GM12878 (cell line): ENCODE measurements around the gene TMEM170B. TPM values are rescaled to one million over a fixed set of nuclear protein-coding genes. Genes with fewer than 3 reads are reported as not detected.

Source experiments
- ATAC-seq: fragments of 200-7000 bp; cut with Tn5 transposase; 3 replicates; pipeline ENCODE4 v1.9.1; 2020; ENCODE audit warnings: mild to moderate bottlenecking, moderate library complexity
- BruUV-seq: library from RNA; stranded (reverse); fragments of 400-500 nt; replicated peaks from 2 replicates; lab custom pipeline; 2021; lab: Mats Ljungman, UMichigan
- CTCF ChIA-PET: fragments of 300-600 bp; sonication (Branson Sonifier 250); formaldehyde crosslinking; extraction: SDS; loops from one replicate; lab custom pipeline; 2021; ENCODE audit warnings: inconsistent platforms; lab: Yijun Ruan, JAX
- POLR2A ChIA-PET: fragments of 350-600 bp; formaldehyde crosslinking; extraction: SDS; loops from one replicate; lab custom pipeline; 2021; ENCODE audit warnings: inconsistent platforms; lab: Charles Lee
- RAD21 ChIA-PET: fragments of 300-600 bp; sonication (Branson Sonifier 250); formaldehyde crosslinking; loops from one replicate; lab custom pipeline; 2023; ENCODE audit warnings: antibody characterized with exemption; ENCODE audit not compliant: unreplicated experiment; lab: Charles Lee
- SMC1A ChIA-PET: fragments of 300-600 bp; sonication (Branson Sonifier 250); formaldehyde crosslinking; loops from one replicate; lab custom pipeline; 2023; ENCODE audit not compliant: unreplicated experiment, uncharacterized antibody; lab: Charles Lee
- DNase-seq: peaks from one replicate; pipeline ENCODE4 v3.0.0-alpha.2; 2011; ENCODE audit warnings: low read depth, low spot score
- FAIRE-seq: peaks from 3 replicates; lab custom pipeline; 2011; peaks lifted over from hg19 to GRCh38; lab: Jason Lieb, UNC
- H2AFZ ChIP-seq: 2 replicates; pipeline ENCODE4 v1.6.0; 2011; ENCODE audit warnings: low read depth, low read length, control low read depth; ENCODE audit not compliant: control insufficient read depth
- H3K27ac ChIP-seq: 2 replicates; pipeline ENCODE4 v1.5.1; 2011; ENCODE audit warnings: control low read depth; ENCODE audit not compliant: control insufficient read depth, insufficient read depth
- H3K27me3 ChIP-seq, 2 experiments: replicated peaks in 1 of 2; 2 replicates each; pipeline versions ENCODE4 v1.6.0 to v1.6.1; 2011; ENCODE audit warnings: low read length in 1 of 2; ENCODE audit not compliant: control insufficient read depth in 2 of 2, insufficient read depth in 2 of 2
- H3K36me3 ChIP-seq, 2 experiments: 2 replicates each; pipeline ENCODE4 v1.5.1; 2011; ENCODE audit warnings: low read length in 1 of 2; ENCODE audit not compliant: control insufficient read depth in 2 of 2, insufficient read depth in 2 of 2
- H3K4me1 ChIP-seq: 2 replicates; pipeline ENCODE4 v1.6.1; 2011; ENCODE audit warnings: mild to moderate bottlenecking, low read length, moderate library complexity, mixed read lengths; ENCODE audit not compliant: control insufficient read depth, insufficient read depth
- H3K4me2 ChIP-seq: 2 replicates; pipeline ENCODE4 v1.6.0; 2011; ENCODE audit warnings: control low read depth; ENCODE audit not compliant: control insufficient read depth, insufficient read depth
- H3K4me3 ChIP-seq: fragments of 200-600 bp; sonication (generic); 2 replicates; pipeline ENCODE4 v1.5.1; 2016
- H3K79me2 ChIP-seq: 2 replicates; pipeline ENCODE4 v1.6.0; 2011; ENCODE audit warnings: low read length; ENCODE audit not compliant: control insufficient read depth, insufficient read depth
- H3K9ac ChIP-seq: 2 replicates; pipeline ENCODE4 v1.8.0; 2011; ENCODE audit warnings: low read length, control low read depth, mixed read lengths; ENCODE audit not compliant: control insufficient read depth, insufficient read depth
- H3K9me3 ChIP-seq: replicated peaks from 3 replicates; pipeline ENCODE4 v1.5.1; 2011; ENCODE audit warnings: mild to moderate bottlenecking, low read length; ENCODE audit not compliant: control insufficient read depth, insufficient read depth
- H4K20me1 ChIP-seq: 2 replicates; pipeline ENCODE4 v1.6.0; 2011; ENCODE audit not compliant: control insufficient read depth, insufficient read depth
- CEBPB ChIP-seq, 2 experiments: fragments of 150-350 bp in 1 of 2; IDR thresholded peaks; 2 replicates each; pipeline ENCODE4 v1.6.1; 2012 to 2014; ENCODE audit warnings: low read depth in 2 of 2, low read length in 2 of 2, borderline replicate concordance in 1 of 2, inconsistent platforms in 1 of 2
- HCFC1 ChIP-seq: fragments of 150-350 bp; IDR thresholded peaks from 2 replicates; pipeline ENCODE4 v1.6.1; 2014; ENCODE audit warnings: low read length
- HDAC6 ChIP-seq: fragments of 200-600 bp; sonication (generic); IDR thresholded peaks from one replicate; pipeline ENCODE4 v1.8.0; 2017; ENCODE audit warnings: antibody characterized with exemption; ENCODE audit not compliant: unreplicated experiment
- IKZF1 ChIP-seq: fragments of 450-650 bp; conservative IDR thresholded peaks from 2 replicates; pipeline ENCODE4 v1.6.1; 2017; ENCODE audit warnings: antibody characterized with exemption, mild to moderate bottlenecking
- IRF4 ChIP-seq: IDR thresholded peaks from 2 replicates; pipeline ENCODE4 v1.6.1; 2011; ENCODE audit warnings: low read depth, low read length
- JUND ChIP-seq: IDR thresholded peaks from 2 replicates; pipeline ENCODE4 v1.6.1; 2012; ENCODE audit warnings: low read depth, mild to moderate bottlenecking, low read length, improper control_type of control experiment, moderate library complexity
- MEF2A ChIP-seq: IDR thresholded peaks from 2 replicates; pipeline ENCODE4 v1.6.1; 2011; ENCODE audit warnings: low read depth, mild to moderate bottlenecking, low read length, moderate library complexity; ENCODE audit not compliant: insufficient read depth
- NBN ChIP-seq: fragments of 450-650 bp; IDR thresholded peaks from 2 replicates; pipeline ENCODE4 v1.6.1; 2016
- NR2F1 ChIP-seq: fragments of 450-650 bp; conservative IDR thresholded peaks from 2 replicates; pipeline ENCODE4 v1.6.1; 2017; ENCODE audit warnings: mild to moderate bottlenecking
- RAD21 ChIP-seq: IDR thresholded peaks from 2 replicates; pipeline ENCODE4 v1.6.1; 2011; ENCODE audit warnings: mild to moderate bottlenecking, low read depth, low read length, moderate library complexity; ENCODE audit not compliant: insufficient read depth
- RB1 ChIP-seq: fragments of 450-650 bp; formaldehyde crosslinking; IDR thresholded peaks from 2 replicates; pipeline ENCODE4 v1.6.1; 2017; ENCODE audit warnings: mild to moderate bottlenecking, borderline replicate concordance
- SKIL ChIP-seq: fragments of 450-650 bp; IDR thresholded peaks from 2 replicates; pipeline ENCODE4 v1.6.1; 2017; ENCODE audit warnings: mild to moderate bottlenecking, low read depth, inconsistent platforms; ENCODE audit not compliant: poor library complexity, severe bottlenecking
- WRNIP1 ChIP-seq: IDR thresholded peaks from 2 replicates; pipeline ENCODE4 v1.6.1; 2011; ENCODE audit warnings: low read depth, low read length, improper control_type of control experiment, borderline replicate concordance
- ZNF687 ChIP-seq: fragments of 450-650 bp; IDR thresholded peaks from 2 replicates; pipeline ENCODE4 v1.6.1; 2017; ENCODE audit warnings: mild to moderate bottlenecking, moderate library complexity
- WGBS: methylation state at CpG from one replicate; pipeline ENCODE4 v1.1.6; 2016; ENCODE audit warnings: low lambda C conversion rate; ENCODE audit not compliant: insufficient replicate concordance, insufficient coverage; ENCODE audit errors: missing lambda C conversion rate; 5-methylcytosine and 5-hydroxymethylcytosine counted together
- in situ Hi-C: fragments of 300-500 bp; cut with MboI; formaldehyde crosslinking; loops from 9 replicates; pipeline ENCODE4 v1.14.3; 2018; ENCODE audit warnings: mixed read lengths
- intact Hi-C: fragments of 100-400 bp; cut with micrococcal nuclease; formaldehyde crosslinking; loops from one replicate; pipeline ENCODE4 v1.14.2; 2022; ENCODE audit not compliant: unreplicated experiment
- polyA plus RNA-seq, 11 experiments: library from polyadenylated mRNA; depleted of rRNA in 4 of 11; unstranded in 6 of 11; stranded (reverse) in 5 of 11; fragments of >200 nt; fragmentation: Nextera tagmentation in 4 of 11; fragmentation: Illumina TruSeq in 1 of 11; extraction: Ambion mirVana in 4 of 11; extraction: Trizol in 1 of 11; gene quantifications; 1 replicate in 1 of 11; 2 replicates in 10 of 11; pipeline versions ENCODE4 v1.2.1 to v1.2.3, GENCODE V29; 2011 to 2016; ENCODE audit warnings: inconsistent platforms in 2 of 11, missing spikeins in 2 of 11, low read depth in 1 of 11
- total RNA-seq, 4 experiments: library from RNA; depleted of rRNA in 3 of 4; stranded (reverse); fragments of >200 nt in 3 of 4; fragmentation: Illumina TruSeq in 1 of 4; extraction: Trizol in 1 of 4; gene quantifications; 2 replicates each; pipeline versions ENCODE4 v1.2.1 to v1.2.3, GENCODE V29; 2013 to 2021

The TMEM170B gene
- total and polyA plus RNA-seq, 10 of the 15 experiments (the other 5 are each of a cell fraction or from before 2014, with no cell fraction given), result 0.38 to 10.3 (median 4.2) TPM

GRCh38 chr6:11575408-11576033 is 38.0 kb downstream of the TMEM170B start:
- SMC1A ChIA-PET, result interaction anchor here (0.5 to 3.7 kb wide), 51 partner anchors 9 to 1031 kb away, joined by 3 to 117 read pairs (median 4); no protein-coding TSS in a partner anchor
- RAD21 ChIA-PET, result interaction anchor here (0.6 to 3.7 kb wide), 31 partner anchors 9 to 714 kb away, joined by 3 to 92 read pairs (median 4); partner anchors contain the start of genes EDN1 and SMIM13
- intact Hi-C loops, result loop anchor here (1.0 to 5.0 kb wide), 5 partner anchors 38 to 621 kb away; partner anchors contain the start of gene TMEM170B
- H3K9me3 ChIP-seq, result no peaks in the 10 kb centered on the region
- in situ Hi-C loops, result loop anchor here (5.0 to 10.0 kb wide), 2 partner anchors 431 to 618 kb away; no protein-coding TSS in a partner anchor
- WGBS, result 36% methylated on average over 10 of the region's 10 CpGs
- no peaks in the 10 kb centered on the region for H3K79me2 ChIP-seq
- no peak overlapping the region for H3K27ac ChIP-seq
- FAIRE-seq (peak; percentile 99), ATAC-seq (peak; percentile 100), DNase-seq (peak; percentile 74)
- no TSS peak for BruUV-seq
- CTCF ChIA-PET, result interaction anchor here (0.6 to 3.6 kb wide), 49 partner anchors 9 to 1097 kb away, joined by 3 to 159 read pairs (median 5); partner anchors contain the start of genes SMIM13 and TMEM170B
- no peaks in the 10 kb centered on the region; the same call in 1 of the 2 replicates for H3K4me1 ChIP-seq
- POLR2A ChIA-PET, result interaction anchor here (0.8 to 1.5 kb wide), 3 partner anchors 77 to 424 kb away, joined by 3 to 8 read pairs (median 3); no protein-coding TSS in a partner anchor
- H3K4me2 ChIP-seq, result no peak overlapping the region
- peaks cover 0 to 3% of the 10 kb centered on the region in 2 experiments; a peak in 1 of 4 replicates for H3K36me3 ChIP-seq
- no peaks in the 10 kb centered on the region for H3K27me3 ChIP-seq
- H4K20me1 ChIP-seq, result no peaks in the 10 kb centered on the region
- no peak overlapping the region for H3K4me3 ChIP-seq
- H3K9ac ChIP-seq, result no peak overlapping the region
- peak overlapping the region; percentile 72 for H2AFZ ChIP-seq
- TF ChIP-seq NR2F1, result 0 out of 2 replicates have a peak, but pooled peaks have one; percentile 15
- TF ChIP-seq NBN, result 0 out of 2 replicates have a peak, but pooled peaks have one; percentile 37
- no peak for TF ChIP-seq WRNIP1
- peak; percentile 97 for TF ChIP-seq RAD21
- peak; percentile 44; the same call in 1 of the 2 replicates for TF ChIP-seq MEF2A
- TF ChIP-seq IKZF1, result 0 out of 2 replicates have a peak, but pooled peaks have one; percentile 35
- no peak for TF ChIP-seq HDAC6
- peak; percentile 20 for TF ChIP-seq SKIL
- TF ChIP-seq JUND, result no peak
- 0 out of 2 replicates have a peak, but pooled peaks have one; percentile 45 for TF ChIP-seq RB1
- TF ChIP-seq CEBPB (IDR thresholded peaks at IDR 0.05; ENCODE audit: borderline replicate concordance in 1 of 2, low read depth in 2 of 2, low read length in 2 of 2), result peak in 1 of 2 experiments; percentile 76; a peak in 2 of 4 replicates
- TF ChIP-seq ZNF687, result 0 out of 2 replicates have a peak, but pooled peaks have one; percentile 19
- no peak for TF ChIP-seq HCFC1
- TF ChIP-seq IRF4, result 0 out of 2 replicates have a peak, but pooled peaks have one; percentile 25
